Measurements from ENCODE around the gene TNNC1.

- TF ChIP-seq, protein P1, sequence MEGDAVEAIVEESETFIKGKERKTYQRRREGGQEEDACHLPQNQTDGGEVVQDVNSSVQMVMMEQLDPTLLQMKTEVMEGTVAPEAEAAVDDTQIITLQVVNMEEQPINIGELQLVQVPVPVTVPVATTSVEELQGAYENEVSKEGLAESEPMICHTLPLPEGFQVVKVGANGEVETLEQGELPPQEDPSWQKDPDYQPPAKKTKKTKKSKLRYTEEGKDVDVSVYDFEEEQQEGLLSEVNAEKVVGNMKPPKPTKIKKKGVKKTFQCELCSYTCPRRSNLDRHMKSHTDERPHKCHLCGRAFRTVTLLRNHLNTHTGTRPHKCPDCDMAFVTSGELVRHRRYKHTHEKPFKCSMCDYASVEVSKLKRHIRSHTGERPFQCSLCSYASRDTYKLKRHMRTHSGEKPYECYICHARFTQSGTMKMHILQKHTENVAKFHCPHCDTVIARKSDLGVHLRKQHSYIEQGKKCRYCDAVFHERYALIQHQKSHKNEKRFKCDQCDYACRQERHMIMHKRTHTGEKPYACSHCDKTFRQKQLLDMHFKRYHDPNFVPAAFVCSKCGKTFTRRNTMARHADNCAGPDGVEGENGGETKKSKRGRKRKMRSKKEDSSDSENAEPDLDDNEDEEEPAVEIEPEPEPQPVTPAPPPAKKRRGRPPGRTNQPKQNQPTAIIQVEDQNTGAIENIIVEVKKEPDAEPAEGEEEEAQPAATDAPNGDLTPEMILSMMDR (IDR thresholded peaks at IDR 0.05): no peak
- TF ChIP-seq POLR2A (IDR thresholded peaks at IDR 0.05): no peak
Observed at GRCh38 chr3:52433996-52434479, 19.8 kb downstream of the TNNC1 start.

Data from uterus (tissue), 2 donors.